SK-MEL-5 (cell line): ENCODE data around the gene CHRNA3. TPM values are rescaled to one million over a fixed set of nuclear protein-coding genes. Genes with fewer than 3 reads are reported as not detected.

Experiments used
- small RNA-seq, 2 experiments: library from RNA; depleted of rRNA; stranded (forward); fragments of <200 nt; gene quantifications; one replicate each; pipeline ENCODE3, GENCODE V24; 2014
- total RNA-seq: library from RNA; depleted of rRNA; stranded (reverse); fragments of >200 nt; shearing (Covaris generic); gene quantifications from 2 replicates; pipeline ENCODE4 v1.2.3, GENCODE V29; 2014; rRNA removed

Gene CHRNA3
- total RNA-seq, 1 experiment from 2014 or later, result 0.74 TPM

Small RNA genes within 50 kb of the gene (small RNA-seq; reads per million reads assigned to genes)
- 0 reads per million in 2 experiments for gene AC067863.2

Other genes starting within 250 kb of the CHRNA3 start
- gene IREB2, start 182.8 kb downstream of the CHRNA3 start, total RNA-seq, result 21.8 and 30.4 TPM in 2 replicates
- 4.8 and 6.6 TPM in 2 replicates for gene HYKK, start 113.4 kb downstream of the CHRNA3 start, total RNA-seq
- gene PSMA4, start 80.6 kb downstream of the CHRNA3 start, total RNA-seq, result 253 and 260 TPM in 2 replicates
- gene CHRNA5, start 55.5 kb downstream of the CHRNA3 start, total RNA-seq, result 12.6 and 17.5 TPM in 2 replicates
- gene CHRNB4, start 20.2 kb upstream of the CHRNA3 start, total RNA-seq, result 0.05 and 0.08 TPM in 2 replicates
- gene ADAMTS7, start 190.5 kb upstream of the CHRNA3 start, total RNA-seq, result 1.3 and 2.0 TPM in 2 replicates